Skeletal muscle tissue (tissue), 4 donors: Measurements from ENCODE around the gene TBL3. TPM values are rescaled to one million over a fixed set of nuclear protein-coding genes. Genes with fewer than 3 reads are reported as not detected.
"Not testable (repeated sequence)": the region's sequence is repeated elsewhere in the genome, so short reads cannot be mapped to it uniquely, and the experiment has no call there.

ENCODE experiments used
- H3K27ac ChIP-seq: one replicate; pipeline ENCODE4 v1.7.0; 2013; ENCODE audit warnings: mild to moderate bottlenecking, low read depth, low read length, inconsistent platforms
- H3K27me3 ChIP-seq, 3 donors: one replicate each; pipeline ENCODE4 v1.7.0; 2013; ENCODE audit warnings: low read length in 3 of 3; ENCODE audit not compliant: control insufficient read depth in 3 of 3, insufficient read depth in 3 of 3
- H3K36me3 ChIP-seq, 3 donors: one replicate each; pipeline ENCODE4 v1.7.0; 2013; ENCODE audit warnings: low read length in 3 of 3; ENCODE audit not compliant: control insufficient read depth in 3 of 3, insufficient read depth in 3 of 3
- H3K4me1 ChIP-seq, 3 donors: one replicate each; pipeline ENCODE4 v1.7.0; 2013; ENCODE audit warnings: low read length in 3 of 3, mild to moderate bottlenecking in 3 of 3; ENCODE audit not compliant: control insufficient read depth in 3 of 3, insufficient read depth in 3 of 3
- H3K4me3 ChIP-seq, 3 donors: one replicate each; pipeline ENCODE4 v1.7.0; 2013; ENCODE audit warnings: low read length in 3 of 3
- H3K9ac ChIP-seq, 3 donors: one replicate each; pipeline ENCODE4 v1.7.0; 2013; ENCODE audit warnings: low read length in 3 of 3, mild to moderate bottlenecking in 3 of 3, moderate library complexity in 2 of 3, low read depth in 1 of 3
- H3K9me3 ChIP-seq, 3 donors: one replicate each; pipeline ENCODE4 v1.7.0; 2013; ENCODE audit warnings: low read length in 3 of 3; ENCODE audit not compliant: control insufficient read depth in 3 of 3
- total RNA-seq: library from RNA; depleted of rRNA; stranded (reverse); fragments of >200 nt; gene quantifications from one replicate; pipeline ENCODE4 v1.2.3, GENCODE V29; 2014
- donor health status: Osteomylitis.

The TBL3 gene
- total RNA-seq, 1 donor from 2014 or later, result 18.8 TPM

DNA sequence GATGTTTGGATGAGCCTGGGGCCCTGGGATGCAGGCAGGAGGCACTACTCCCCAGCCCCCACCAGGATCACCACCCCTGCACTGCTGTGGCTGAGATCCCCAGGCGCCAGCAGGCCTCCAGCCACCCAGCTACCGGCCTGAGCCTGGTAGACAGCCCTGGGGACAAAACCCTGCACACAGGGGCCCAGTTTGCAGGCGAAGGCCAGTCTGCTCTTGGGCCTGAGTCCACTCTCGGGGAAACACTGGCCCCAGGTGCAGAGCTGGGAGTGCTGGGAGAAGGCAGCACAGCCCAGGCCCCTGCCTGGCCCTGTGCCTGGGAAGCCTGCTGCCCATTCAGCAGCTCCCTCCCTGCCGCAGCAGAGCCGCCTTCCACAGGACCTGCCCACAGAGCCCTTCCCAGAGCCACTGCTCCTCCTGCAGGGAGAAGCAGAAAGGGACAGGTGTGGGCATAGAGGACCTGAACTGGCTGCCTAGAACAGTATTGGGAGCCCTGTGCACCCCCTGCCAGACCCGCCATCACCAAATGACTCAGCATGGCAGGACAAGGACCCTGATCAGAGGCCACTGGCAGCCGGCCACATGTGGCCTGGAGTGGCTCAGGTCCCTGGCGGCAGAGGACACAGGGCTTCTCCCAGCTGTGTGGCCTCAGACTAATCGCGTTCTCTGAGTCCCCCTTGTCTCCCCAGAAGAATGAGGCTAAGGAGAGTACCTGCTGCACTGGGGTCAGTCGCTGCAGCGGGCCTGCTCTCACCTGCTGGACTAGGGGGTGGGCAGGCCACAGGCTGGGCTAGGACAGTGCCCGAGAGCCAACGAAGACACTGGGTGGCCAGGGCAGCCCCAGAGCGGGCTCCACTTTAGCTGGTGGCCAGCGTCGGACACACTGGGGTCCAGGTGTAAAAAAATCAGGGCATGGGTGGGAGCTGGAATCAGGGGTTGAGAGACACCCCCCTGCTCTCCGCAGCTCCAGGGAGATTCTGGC is 39.5 kb upstream of the TBL3 start:
- H3K27me3 ChIP-seq, result peaks cover 0 to 13% (median 10%) of the 10 kb centered on the region in 3 donors
- no peaks in the 10 kb centered on the region for H3K9me3 ChIP-seq
- H3K4me1 ChIP-seq, result peaks cover 2 to 19% (median 14%) of the 10 kb centered on the region in 3 donors
- no peak overlapping the region for H3K4me3 ChIP-seq
- H3K27ac ChIP-seq, result no peak overlapping the region
- peaks cover 3 to 7% (median 4%) of the 10 kb centered on the region in 3 donors for H3K36me3 ChIP-seq
- H3K9ac ChIP-seq, result peak overlapping the region in 1 of 3 donors; percentile 33

DNA sequence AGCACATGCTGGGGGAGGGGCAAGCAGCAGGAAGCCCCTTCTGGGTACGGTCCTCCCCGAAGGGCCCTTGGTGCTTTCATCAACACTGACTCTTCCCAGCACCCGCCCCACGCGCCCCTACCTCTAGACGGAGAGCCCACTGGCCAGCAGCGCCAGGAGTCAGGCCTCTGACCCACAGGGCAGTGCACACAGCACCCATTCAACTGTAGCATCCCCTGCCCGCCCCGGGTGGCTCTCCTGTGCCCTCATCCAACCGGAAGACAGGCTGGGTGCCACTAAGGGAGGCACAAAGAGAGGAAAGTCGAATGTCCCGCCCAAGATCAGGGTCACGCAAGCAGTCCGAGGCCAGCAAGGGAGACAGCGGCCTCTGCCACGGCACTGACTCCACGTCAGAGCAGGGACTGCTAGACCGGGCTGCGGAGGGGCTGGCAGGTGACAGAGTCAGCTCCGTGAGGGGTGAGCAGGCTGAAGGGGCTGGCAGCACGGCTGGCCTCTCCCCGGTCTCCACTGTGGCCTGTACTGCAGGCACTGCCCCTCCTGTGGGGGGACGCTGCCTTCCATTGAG is 38.7 kb upstream of the TBL3 start:
- peak overlapping the region in 2 of 3 donors; percentile 23 to 45 for H3K9ac ChIP-seq
- H3K27me3 ChIP-seq, result peaks cover 0 to 13% (median 10%) of the 10 kb centered on the region in 3 donors
- H3K36me3 ChIP-seq, result peaks cover 8 to 13% (median 12%) of the 10 kb centered on the region in 3 donors
- H3K27ac ChIP-seq, result no peak overlapping the region
- no peak overlapping the region for H3K4me3 ChIP-seq
- H3K4me1 ChIP-seq, result peaks cover 2 to 20% (median 14%) of the 10 kb centered on the region in 3 donors
- no peaks in the 10 kb centered on the region for H3K9me3 ChIP-seq

GRCh38 chr16:1936945-1937479 is 34.8 kb upstream of the TBL3 start:
- H3K4me1 ChIP-seq, result peaks cover 18 to 47% (median 36%) of the 10 kb centered on the region in 3 donors
- peaks cover 29 to 34% (median 33%) of the 10 kb centered on the region in 3 donors for H3K36me3 ChIP-seq
- H3K27ac ChIP-seq, result no peak overlapping the region
- H3K27me3 ChIP-seq, result peaks cover 0 to 13% (median 9%) of the 10 kb centered on the region in 3 donors
- H3K9me3 ChIP-seq, result no peaks in the 10 kb centered on the region
- H3K9ac ChIP-seq, result no peak overlapping the region
- no peak overlapping the region for H3K4me3 ChIP-seq

DNA sequence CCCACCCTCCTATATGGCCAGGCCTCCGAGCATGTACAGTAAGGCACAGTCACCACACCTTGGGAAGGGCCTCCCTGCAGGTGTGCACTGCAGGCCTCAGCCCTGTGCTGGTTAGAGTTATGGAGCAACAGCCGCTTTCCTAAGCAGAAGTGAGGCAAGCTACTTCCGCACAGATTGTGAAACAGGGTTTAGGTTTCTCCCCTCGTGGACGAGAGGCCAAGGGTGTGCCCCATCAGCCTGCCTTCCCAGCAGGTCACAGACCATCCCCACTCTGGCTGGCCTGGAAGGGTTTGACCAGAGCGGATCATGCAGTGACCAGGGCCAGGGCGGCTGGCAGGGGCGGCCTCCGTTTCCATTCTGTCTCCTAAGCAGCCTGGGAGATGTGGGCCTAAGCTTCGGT is 33.5 kb upstream of the TBL3 start:
- Histone ChIP-seq H3K27me3 (peaks cover 0 to 4% (median under 1%) of the 10 kb centered on the region in 3 donors), H3K4me3 (no peak overlapping the region), H3K9me3 (no peaks in the 10 kb centered on the region), H3K9ac (no peak overlapping the region), H3K36me3 (peaks cover 29 to 36% (median 33%) of the 10 kb centered on the region in 3 donors), H3K4me1 (peaks cover 26 to 50% (median 41%) of the 10 kb centered on the region in 3 donors), H3K27ac (no peak overlapping the region)

DNA sequence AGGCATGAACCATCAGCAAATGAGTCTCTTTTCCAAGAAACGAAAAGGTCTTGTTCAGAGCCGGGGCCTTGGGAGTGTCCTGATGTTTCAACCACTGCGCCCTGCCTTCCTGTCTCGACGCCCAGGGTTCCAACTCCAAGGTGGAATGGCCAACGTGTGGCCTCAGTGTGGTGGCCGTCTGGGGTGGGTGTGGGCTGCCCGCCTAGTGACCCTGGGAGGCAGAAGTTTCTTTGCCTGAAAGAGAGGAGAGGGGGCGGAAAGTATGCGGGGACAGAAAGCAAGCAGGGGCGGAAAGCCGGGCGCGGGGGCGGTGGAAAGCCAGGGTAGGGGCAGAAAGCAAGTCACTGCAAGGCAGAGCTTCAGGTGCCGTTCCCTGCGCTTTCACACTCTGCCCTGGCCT is 32.9 kb upstream of the TBL3 start:
- Histone ChIP-seq H3K9ac (no peak overlapping the region), H3K27me3 (no peaks in the 10 kb centered on the region), H3K4me1 (peaks cover 30 to 50% (median 37%) of the 10 kb centered on the region in 3 donors), H3K36me3 (peaks cover 29 to 36% (median 33%) of the 10 kb centered on the region in 3 donors), H3K27ac (no peak overlapping the region), H3K9me3 (no peaks in the 10 kb centered on the region), H3K4me3 (no peak overlapping the region)

GRCh38 chr16:1939833-1940232 is 32.0 kb upstream of the TBL3 start:
- peaks cover 39 to 58% (median 45%) of the 10 kb centered on the region in 3 donors for H3K4me1 ChIP-seq
- not testable (repeated sequence) for H3K9me3 ChIP-seq, H3K9ac ChIP-seq, H3K27me3 ChIP-seq, H3K4me3 ChIP-seq, H3K27ac ChIP-seq
- H3K36me3 ChIP-seq, result peaks cover 29 to 37% (median 33%) of the 10 kb centered on the region in 3 donors

DNA sequence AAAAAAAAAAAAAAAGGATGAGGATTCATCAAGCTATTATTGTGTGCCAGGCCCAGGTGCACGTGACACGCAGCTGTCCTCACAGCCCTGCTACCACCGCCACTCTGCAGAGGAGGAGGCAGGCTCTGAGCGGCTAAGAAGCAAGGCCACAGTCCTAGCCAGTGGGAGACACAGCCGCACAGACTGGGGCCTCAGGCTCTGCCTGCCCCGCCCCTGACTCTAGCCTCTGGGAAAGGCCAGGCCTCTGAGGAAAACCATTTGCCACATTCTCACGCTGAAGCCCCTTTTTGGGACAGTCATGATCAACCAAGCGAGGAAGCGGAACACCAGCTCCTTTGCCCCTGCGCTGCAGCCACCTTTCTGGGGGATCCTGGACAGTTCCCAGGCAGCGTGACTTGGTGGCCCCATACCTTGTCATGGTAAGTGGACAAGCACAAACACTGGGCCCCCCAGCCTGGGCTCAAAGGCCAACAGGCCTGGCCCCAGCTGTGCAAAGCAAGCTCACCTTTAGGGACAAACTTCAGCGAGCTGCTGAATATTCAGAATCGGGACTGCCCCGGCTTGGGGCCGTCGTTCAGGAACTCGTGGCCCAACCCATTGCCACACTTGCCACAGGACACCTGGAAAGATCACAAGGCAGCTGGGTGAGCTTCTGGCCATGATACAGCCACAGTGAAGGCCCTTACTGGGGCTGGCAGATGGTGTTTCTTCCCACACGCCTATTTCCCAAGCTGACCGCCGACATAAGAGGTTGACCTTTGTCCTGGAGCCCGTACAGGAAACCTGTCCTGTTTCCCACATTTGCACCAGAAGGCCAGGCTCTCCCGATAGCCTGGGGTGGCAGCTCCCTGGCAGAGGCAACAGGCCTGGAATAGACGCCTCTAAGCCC is 31.3 kb upstream of the TBL3 start:
- H3K9me3 ChIP-seq, result no peaks in the 10 kb centered on the region
- peak overlapping the region; percentile 33 to 97 (median 45) for H3K9ac ChIP-seq
- peak overlapping the region in 2 of 3 donors; percentile 35 to 92 for H3K4me3 ChIP-seq
- peaks cover 31 to 40% (median 33%) of the 10 kb centered on the region in 3 donors for H3K36me3 ChIP-seq
- no peaks in the 10 kb centered on the region for H3K27me3 ChIP-seq
- peak overlapping the region; percentile 97 for H3K27ac ChIP-seq
- peaks cover 44 to 65% (median 49%) of the 10 kb centered on the region in 3 donors for H3K4me1 ChIP-seq

DNA sequence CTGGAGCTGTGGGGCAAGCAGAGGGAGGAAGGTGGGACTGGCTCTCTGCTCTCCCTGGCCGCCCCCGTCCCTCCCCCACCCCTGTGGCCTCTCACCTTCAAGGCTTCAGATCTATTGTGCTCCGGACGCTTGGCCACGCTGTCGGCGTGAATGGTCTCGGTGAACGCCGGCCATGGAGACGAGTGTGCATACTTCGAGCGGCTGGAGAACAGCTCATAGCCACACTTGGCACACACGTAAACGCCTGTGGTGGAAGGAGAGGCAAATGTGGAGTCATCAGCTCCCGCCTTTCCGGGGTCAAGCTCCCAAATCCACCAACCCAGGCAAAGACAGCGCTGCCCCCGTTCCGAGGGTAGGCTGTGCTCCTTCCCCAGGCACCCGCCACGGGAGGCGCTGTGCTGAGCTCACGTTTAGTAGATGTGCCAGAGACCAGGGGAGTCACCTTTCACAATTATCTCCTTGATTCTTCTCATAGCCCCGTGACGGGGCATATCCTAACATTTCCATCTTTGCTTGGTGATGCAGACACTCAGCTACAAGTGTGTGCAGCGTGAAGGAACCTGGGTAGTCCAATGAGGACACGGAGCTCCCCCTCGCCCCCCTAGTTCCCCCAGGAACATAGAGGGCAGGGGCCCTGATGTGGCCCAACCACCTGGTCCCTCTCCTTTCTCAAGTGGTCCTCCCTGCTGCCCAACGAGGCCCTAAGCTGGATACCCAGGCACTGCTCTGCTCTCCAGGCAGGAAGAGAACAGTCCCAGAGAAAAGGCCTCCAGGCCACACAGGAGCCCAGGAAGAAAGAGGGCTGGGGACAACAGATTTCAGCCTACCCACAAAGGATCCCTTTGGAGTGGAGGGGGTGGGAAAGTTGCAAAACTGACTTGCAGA is 30.4 kb upstream of the TBL3 start:
- peaks cover 39 to 45% (median 40%) of the 10 kb centered on the region in 3 donors for H3K36me3 ChIP-seq
- H3K4me1 ChIP-seq, result peaks cover 53 to 74% (median 56%) of the 10 kb centered on the region in 3 donors
- H3K9me3 ChIP-seq, result no peaks in the 10 kb centered on the region
- H3K9ac ChIP-seq, result peak overlapping the region; percentile 90 to 97 (median 96)
- peak overlapping the region; percentile 78 to 92 (median 87) for H3K4me3 ChIP-seq
- H3K27me3 ChIP-seq, result no peaks in the 10 kb centered on the region
- peak overlapping the region; percentile 97 for H3K27ac ChIP-seq
